ENCODE measurements around the gene TEAD3.

TEAD3 gene

DNA sequence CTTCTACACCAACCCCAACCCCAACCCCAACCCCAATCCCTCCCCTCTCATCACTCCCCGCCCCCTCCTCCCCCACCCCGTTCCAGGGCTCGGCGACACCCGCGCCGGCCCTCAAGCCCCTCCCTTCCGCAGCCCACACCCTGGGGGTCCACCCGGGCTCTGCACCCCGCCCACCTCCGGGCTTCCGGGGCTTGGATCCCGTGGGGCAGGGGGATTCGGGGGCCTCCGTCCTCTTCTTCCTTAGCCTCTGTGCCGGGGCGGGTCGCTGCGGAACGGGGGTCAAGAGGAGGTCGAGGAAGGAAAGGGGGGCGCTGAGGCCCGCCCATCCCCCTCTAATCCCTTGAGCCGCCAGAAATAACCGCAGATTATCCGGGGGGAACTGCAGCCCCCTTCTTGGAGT lies 15.1 kb upstream of the TEAD3 start:
- H3K4me1 ChIP-seq (ENCODE audit: control insufficient read depth, insufficient read depth, low read length, unreplicated experiment), result peaks cover 5% of the 10 kb centered on the region
- H2AFZ ChIP-seq (ENCODE audit: low read length, unreplicated experiment), result no peak overlapping the region
- no peaks in the 10 kb centered on the region for H3K79me2 ChIP-seq (ENCODE audit: control insufficient read depth, insufficient read depth, low read length, unreplicated experiment)
- no peaks in the 10 kb centered on the region for H3K36me3 ChIP-seq (ENCODE audit: insufficient read depth, low read length)
- H3K4me3 ChIP-seq (ENCODE audit: low read depth, low read length), result no peak overlapping the region
- H3K27ac ChIP-seq (ENCODE audit: low read depth, low read length), result no peak overlapping the region
- peaks cover 15% of the 10 kb centered on the region; the same call in 1 of the 2 replicates for H3K27me3 ChIP-seq (ENCODE audit: insufficient read depth, low read length)

GRCh38 chr6:35511562-35511941 lies 14.7 kb upstream of the TEAD3 start:
- Histone ChIP-seq H3K27me3 (ENCODE audit: insufficient read depth, low read length) (peaks cover 15% of the 10 kb centered on the region; the same call in 1 of the 2 replicates), H2AFZ (ENCODE audit: low read length, unreplicated experiment) (no peak overlapping the region), H3K4me1 (ENCODE audit: control insufficient read depth, insufficient read depth, low read length, unreplicated experiment) (peaks cover 5% of the 10 kb centered on the region), H3K27ac (ENCODE audit: low read depth, low read length) (no peak overlapping the region), H3K79me2 (ENCODE audit: control insufficient read depth, insufficient read depth, low read length, unreplicated experiment) (no peaks in the 10 kb centered on the region), H3K4me3 (ENCODE audit: low read depth, low read length) (no peak overlapping the region), H3K36me3 (ENCODE audit: insufficient read depth, low read length) (no peaks in the 10 kb centered on the region)

- Histone ChIP-seq H3K79me2 (ENCODE audit: control insufficient read depth, insufficient read depth, low read length, unreplicated experiment) (no peaks in the 10 kb centered on the region), H3K27ac (ENCODE audit: low read depth, low read length) (no peak overlapping the region), H3K27me3 (ENCODE audit: insufficient read depth, low read length) (peaks cover 15% of the 10 kb centered on the region; the same call in 1 of the 2 replicates), H3K36me3 (ENCODE audit: insufficient read depth, low read length) (no peaks in the 10 kb centered on the region), H3K4me3 (ENCODE audit: low read depth, low read length) (no peak overlapping the region), H3K4me1 (ENCODE audit: control insufficient read depth, insufficient read depth, low read length, unreplicated experiment) (peaks cover 5% of the 10 kb centered on the region), H2AFZ (ENCODE audit: low read length, unreplicated experiment) (no peak overlapping the region)
Measured at GRCh38 chr6:35510916-35511561, 14.2 kb upstream of the TEAD3 start.

DNA sequence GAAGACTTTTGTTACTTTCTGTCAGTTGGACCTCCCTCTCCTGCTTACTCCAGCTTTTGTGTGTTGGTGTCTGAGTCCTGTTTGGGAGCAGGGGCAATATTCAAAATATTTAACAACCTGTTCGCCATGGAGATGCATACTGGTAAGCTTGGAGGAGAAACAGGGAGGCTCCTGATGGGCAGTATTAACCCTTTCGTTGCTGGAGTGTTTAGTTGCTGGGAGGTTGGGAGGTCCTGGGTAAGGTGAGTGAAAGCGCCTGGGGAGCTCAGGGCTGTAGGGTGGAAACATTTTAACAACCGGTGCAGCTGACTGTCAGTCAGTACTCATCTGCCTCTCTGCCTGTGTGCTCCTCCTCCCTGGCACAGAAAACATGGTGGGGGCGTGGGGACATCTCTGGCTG lies 11.7 kb upstream of the TEAD3 start:
- Histone ChIP-seq H3K27ac (ENCODE audit: low read depth, low read length) (no peak overlapping the region), H3K4me3 (ENCODE audit: low read depth, low read length) (no peak overlapping the region), H3K27me3 (ENCODE audit: insufficient read depth, low read length) (peaks cover 15% of the 10 kb centered on the region; the same call in 1 of the 2 replicates), H2AFZ (ENCODE audit: low read length, unreplicated experiment) (no peak overlapping the region), H3K4me1 (ENCODE audit: control insufficient read depth, insufficient read depth, low read length, unreplicated experiment) (peaks cover 5% of the 10 kb centered on the region), H3K36me3 (ENCODE audit: insufficient read depth, low read length) (no peaks in the 10 kb centered on the region), H3K79me2 (ENCODE audit: control insufficient read depth, insufficient read depth, low read length, unreplicated experiment) (no peaks in the 10 kb centered on the region)

DNA sequence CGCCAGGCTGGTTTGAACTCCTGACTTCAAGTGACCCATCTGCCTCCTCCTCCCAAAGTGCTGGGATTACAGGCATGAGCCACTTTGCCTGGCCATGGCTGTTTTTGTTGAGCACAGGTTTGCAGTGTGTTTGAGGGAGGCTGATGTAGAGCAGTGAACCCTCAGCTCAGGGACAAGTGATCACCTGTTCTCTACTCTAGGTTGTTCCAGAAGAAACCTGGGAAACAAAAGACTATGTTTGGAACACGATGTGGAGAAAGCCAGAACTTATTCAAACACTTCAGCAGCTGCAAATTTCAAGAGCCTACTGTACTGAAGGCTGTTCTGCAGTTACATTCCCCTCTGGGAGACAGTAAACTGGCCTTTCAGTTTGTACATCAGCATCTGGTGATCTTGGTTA lies 11.1 kb upstream of the TEAD3 start:
- H3K4me1 ChIP-seq (ENCODE audit: control insufficient read depth, insufficient read depth, low read length, unreplicated experiment), result peaks cover 5% of the 10 kb centered on the region
- no peaks in the 10 kb centered on the region for H3K36me3 ChIP-seq (ENCODE audit: insufficient read depth, low read length)
- H3K4me3 ChIP-seq (ENCODE audit: low read depth, low read length), result no peak overlapping the region
- no peaks in the 10 kb centered on the region for H3K79me2 ChIP-seq (ENCODE audit: control insufficient read depth, insufficient read depth, low read length, unreplicated experiment)
- peaks cover 15% of the 10 kb centered on the region; the same call in 1 of the 2 replicates for H3K27me3 ChIP-seq (ENCODE audit: insufficient read depth, low read length)
- no peak overlapping the region for H3K27ac ChIP-seq (ENCODE audit: low read depth, low read length)
- no peak overlapping the region for H2AFZ ChIP-seq (ENCODE audit: low read length, unreplicated experiment)

GRCh38 chr6:35507221-35507620 lies 10.3 kb upstream of the TEAD3 start:
- H3K4me3 ChIP-seq (ENCODE audit: low read depth, low read length), result no peak overlapping the region
- peaks cover 10% of the 10 kb centered on the region; the same call in 1 of the 2 replicates for H3K27me3 ChIP-seq (ENCODE audit: insufficient read depth, low read length)
- no peaks in the 10 kb centered on the region for H3K36me3 ChIP-seq (ENCODE audit: insufficient read depth, low read length)
- no peak overlapping the region for H3K27ac ChIP-seq (ENCODE audit: low read depth, low read length)
- peaks cover 5% of the 10 kb centered on the region for H3K4me1 ChIP-seq (ENCODE audit: control insufficient read depth, insufficient read depth, low read length, unreplicated experiment)
- no peaks in the 10 kb centered on the region for H3K79me2 ChIP-seq (ENCODE audit: control insufficient read depth, insufficient read depth, low read length, unreplicated experiment)
- H2AFZ ChIP-seq (ENCODE audit: low read length, unreplicated experiment), result no peak overlapping the region

DNA sequence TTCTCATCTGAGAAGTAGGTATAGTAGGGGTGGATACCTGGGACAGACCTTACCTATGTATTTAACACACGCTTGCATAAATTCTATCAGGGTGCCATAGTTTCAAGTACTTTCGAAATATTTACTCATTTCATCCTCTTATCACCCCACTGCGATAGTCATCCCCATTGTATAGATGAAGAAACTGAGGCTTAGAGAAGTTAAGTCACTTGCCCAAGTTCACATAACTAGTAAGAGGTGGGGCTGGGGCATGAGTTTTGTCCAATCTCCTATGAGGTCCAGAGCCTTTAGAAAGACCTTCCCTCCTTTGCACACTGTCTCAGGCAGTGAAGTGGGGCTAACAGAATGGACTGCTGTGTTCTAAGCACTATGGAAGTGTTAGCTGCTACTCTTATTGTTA lies 9.7 kb upstream of the TEAD3 start:
- no peaks in the 10 kb centered on the region for H3K79me2 ChIP-seq (ENCODE audit: control insufficient read depth, insufficient read depth, low read length, unreplicated experiment)
- H3K27ac ChIP-seq (ENCODE audit: low read depth, low read length), result no peak overlapping the region
- peaks cover 5% of the 10 kb centered on the region for H3K4me1 ChIP-seq (ENCODE audit: control insufficient read depth, insufficient read depth, low read length, unreplicated experiment)

DNA sequence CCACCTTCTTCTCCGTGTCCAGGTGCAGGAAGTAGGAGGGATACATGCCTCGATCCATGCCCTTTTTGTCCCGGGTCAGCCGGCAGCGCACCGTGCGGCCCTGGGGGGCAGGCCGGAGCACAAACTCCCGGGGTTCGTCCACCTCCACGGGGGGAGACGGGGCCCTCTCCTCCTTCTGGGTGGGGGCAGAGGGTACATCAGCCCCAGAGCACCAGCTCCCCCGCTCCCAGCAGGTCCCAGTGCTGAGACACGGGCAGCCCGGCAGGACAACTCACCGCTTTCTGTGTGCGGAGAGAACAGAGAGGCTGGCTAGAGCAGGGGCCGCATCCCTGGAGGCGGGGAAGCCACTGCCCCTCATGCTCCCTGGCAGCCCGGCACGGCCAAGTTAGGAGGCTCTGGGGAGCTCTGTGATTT lies 9.1 kb upstream of the TEAD3 start:
- Histone ChIP-seq H3K27me3 (ENCODE audit: insufficient read depth, low read length) (no peaks in the 10 kb centered on the region), H3K36me3 (ENCODE audit: insufficient read depth, low read length) (no peaks in the 10 kb centered on the region), H3K27ac (ENCODE audit: low read depth, low read length) (no peak overlapping the region), H3K79me2 (ENCODE audit: control insufficient read depth, insufficient read depth, low read length, unreplicated experiment) (no peaks in the 10 kb centered on the region), H3K4me3 (ENCODE audit: low read depth, low read length) (no peak overlapping the region), H2AFZ (ENCODE audit: low read length, unreplicated experiment) (no peak overlapping the region), H3K4me1 (ENCODE audit: control insufficient read depth, insufficient read depth, low read length, unreplicated experiment) (peaks cover 5% of the 10 kb centered on the region)

More for the DNA sequence above, 9.7 kb upstream of the TEAD3 start:
- H3K36me3 ChIP-seq (ENCODE audit: insufficient read depth, low read length), result no peaks in the 10 kb centered on the region
- H3K27me3 ChIP-seq (ENCODE audit: insufficient read depth, low read length), result peaks cover 5% of the 10 kb centered on the region; the same call in 1 of the 2 replicates
- no peak overlapping the region for H3K4me3 ChIP-seq (ENCODE audit: low read depth, low read length)
- H2AFZ ChIP-seq (ENCODE audit: low read length, unreplicated experiment), result no peak overlapping the region

- Histone ChIP-seq H3K79me2 (ENCODE audit: control insufficient read depth, insufficient read depth, low read length, unreplicated experiment) (no peaks in the 10 kb centered on the region), H3K27ac (ENCODE audit: low read depth, low read length) (no peak overlapping the region), H3K27me3 (ENCODE audit: insufficient read depth, low read length) (no peaks in the 10 kb centered on the region), H3K4me3 (ENCODE audit: low read depth, low read length) (no peak overlapping the region), H3K36me3 (ENCODE audit: insufficient read depth, low read length) (no peaks in the 10 kb centered on the region), H2AFZ (ENCODE audit: low read length, unreplicated experiment) (no peak overlapping the region), H3K4me1 (ENCODE audit: control insufficient read depth, insufficient read depth, low read length, unreplicated experiment) (peaks cover 13% of the 10 kb centered on the region)
Measured at GRCh38 chr6:35503534-35503933, 6.7 kb upstream of the TEAD3 start.

DNA sequence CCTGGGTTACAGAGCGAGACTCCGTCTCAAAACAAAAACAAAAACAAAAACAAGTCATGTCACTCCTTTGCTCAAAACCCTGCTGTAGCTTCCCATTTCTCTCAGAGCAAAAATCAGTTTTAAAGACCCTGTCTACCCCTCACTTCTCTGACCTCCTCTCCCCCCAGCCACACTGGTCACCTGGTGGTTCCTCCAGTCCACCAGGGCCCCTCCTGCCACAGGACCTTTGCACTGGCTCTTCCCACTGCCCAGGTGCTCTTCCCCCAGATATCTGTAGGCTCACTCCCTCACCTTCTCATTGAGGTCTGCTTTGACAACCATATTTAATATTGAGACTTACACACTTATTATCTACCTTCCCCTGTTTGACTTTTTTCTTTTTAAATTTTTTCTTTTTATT lies 4.9 kb upstream of the TEAD3 start:
- H3K36me3 ChIP-seq (ENCODE audit: insufficient read depth, low read length), result no peaks in the 10 kb centered on the region
- H3K27me3 ChIP-seq (ENCODE audit: insufficient read depth, low read length), result no peaks in the 10 kb centered on the region
- H3K27ac ChIP-seq (ENCODE audit: low read depth, low read length), result no peak overlapping the region
- H2AFZ ChIP-seq (ENCODE audit: low read length, unreplicated experiment), result no peak overlapping the region
- no peaks in the 10 kb centered on the region for H3K79me2 ChIP-seq (ENCODE audit: control insufficient read depth, insufficient read depth, low read length, unreplicated experiment)
- H3K4me3 ChIP-seq (ENCODE audit: low read depth, low read length), result no peak overlapping the region
- peaks cover 13% of the 10 kb centered on the region for H3K4me1 ChIP-seq (ENCODE audit: control insufficient read depth, insufficient read depth, low read length, unreplicated experiment)

- Histone ChIP-seq H2AFZ (ENCODE audit: low read length, unreplicated experiment) (no peak overlapping the region), H3K36me3 (ENCODE audit: insufficient read depth, low read length) (no peaks in the 10 kb centered on the region), H3K4me3 (ENCODE audit: low read depth, low read length) (no peak overlapping the region), H3K27ac (ENCODE audit: low read depth, low read length) (no peak overlapping the region), H3K4me1 (ENCODE audit: control insufficient read depth, insufficient read depth, low read length, unreplicated experiment) (peaks cover 13% of the 10 kb centered on the region), H3K79me2 (ENCODE audit: control insufficient read depth, insufficient read depth, low read length, unreplicated experiment) (peaks cover 3% of the 10 kb centered on the region), H3K27me3 (ENCODE audit: insufficient read depth, low read length) (no peaks in the 10 kb centered on the region)
Measured at GRCh38 chr6:35500782-35501181, 3.9 kb upstream of the TEAD3 start.
